Fibroblast of mammary gland (primary cell): ENCODE results near the gene SPHK2.
"Not testable (repeated sequence)": the region's sequence is repeated elsewhere in the genome, so short reads cannot be mapped to it uniquely, and the experiment has no call there.

Experiments
- DNase-seq: peaks from one replicate; pipeline ENCODE4 v3.0.0-alpha.2; 2010; ENCODE audit warnings: low read depth
- H3K4me3 ChIP-seq: 2 replicates; pipeline ENCODE4 v1.5.1; 2011; ENCODE audit warnings: low read depth, mild to moderate bottlenecking, low read length, moderate library complexity; ENCODE audit not compliant: control insufficient read depth
- TF ChIP-seq, protein P1 (sequence below): conservative IDR thresholded peaks from 2 replicates; pipeline ENCODE4 v1.5.1; 2011; ENCODE audit warnings: low read depth, low read length, inconsistent platforms; ENCODE audit not compliant: control insufficient read depth, insufficient read depth

The SPHK2 gene

DNA sequence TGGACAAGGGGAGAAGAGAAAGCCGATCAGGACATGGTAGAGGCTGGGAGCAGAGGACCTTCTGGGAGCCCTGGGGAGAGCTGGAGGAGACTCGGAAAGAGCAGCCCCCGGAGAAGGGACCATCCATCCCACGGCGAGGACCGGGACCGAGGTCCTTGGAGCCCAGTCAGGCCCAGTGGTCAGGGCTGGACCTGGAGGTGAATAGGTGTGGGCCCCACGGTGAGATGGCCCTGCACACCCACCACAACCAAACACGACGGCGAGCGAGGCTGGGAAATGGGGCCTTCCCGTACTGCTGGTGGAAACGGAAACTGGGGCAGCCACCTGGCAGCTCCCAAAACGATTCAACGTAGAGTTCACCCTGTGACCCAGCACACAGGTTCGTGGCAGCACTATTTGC, 57.2 kb downstream of the SPHK2 start:
- TF ChIP-seq, protein P1, sequence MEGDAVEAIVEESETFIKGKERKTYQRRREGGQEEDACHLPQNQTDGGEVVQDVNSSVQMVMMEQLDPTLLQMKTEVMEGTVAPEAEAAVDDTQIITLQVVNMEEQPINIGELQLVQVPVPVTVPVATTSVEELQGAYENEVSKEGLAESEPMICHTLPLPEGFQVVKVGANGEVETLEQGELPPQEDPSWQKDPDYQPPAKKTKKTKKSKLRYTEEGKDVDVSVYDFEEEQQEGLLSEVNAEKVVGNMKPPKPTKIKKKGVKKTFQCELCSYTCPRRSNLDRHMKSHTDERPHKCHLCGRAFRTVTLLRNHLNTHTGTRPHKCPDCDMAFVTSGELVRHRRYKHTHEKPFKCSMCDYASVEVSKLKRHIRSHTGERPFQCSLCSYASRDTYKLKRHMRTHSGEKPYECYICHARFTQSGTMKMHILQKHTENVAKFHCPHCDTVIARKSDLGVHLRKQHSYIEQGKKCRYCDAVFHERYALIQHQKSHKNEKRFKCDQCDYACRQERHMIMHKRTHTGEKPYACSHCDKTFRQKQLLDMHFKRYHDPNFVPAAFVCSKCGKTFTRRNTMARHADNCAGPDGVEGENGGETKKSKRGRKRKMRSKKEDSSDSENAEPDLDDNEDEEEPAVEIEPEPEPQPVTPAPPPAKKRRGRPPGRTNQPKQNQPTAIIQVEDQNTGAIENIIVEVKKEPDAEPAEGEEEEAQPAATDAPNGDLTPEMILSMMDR = no peak
- no peak overlapping the region for H3K4me3 ChIP-seq
- no peak for DNase-seq

DNA sequence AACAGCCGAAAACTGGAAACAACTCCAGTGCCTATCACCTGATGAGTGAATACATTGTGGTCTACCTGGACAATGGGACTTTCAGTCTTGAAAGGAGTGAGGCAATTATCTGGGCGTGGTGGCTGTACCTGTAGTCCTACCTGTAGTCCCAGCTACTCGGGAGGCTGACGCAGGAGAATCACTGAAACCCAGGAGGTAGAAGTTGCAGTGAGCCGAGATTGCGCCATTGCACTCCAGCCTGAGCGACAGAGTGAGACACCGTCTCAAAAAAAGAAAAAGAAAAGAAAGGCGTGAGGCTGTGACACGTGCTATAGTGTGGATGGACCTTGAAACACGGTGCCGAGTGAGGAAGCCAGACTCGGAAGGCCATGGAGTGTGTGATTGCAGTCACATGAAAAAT, 57.6 kb downstream of the SPHK2 start:
- H3K4me3 ChIP-seq = no peak overlapping the region
- TF ChIP-seq, protein P1 = no peak
- DNase-seq = no peak

DNA sequence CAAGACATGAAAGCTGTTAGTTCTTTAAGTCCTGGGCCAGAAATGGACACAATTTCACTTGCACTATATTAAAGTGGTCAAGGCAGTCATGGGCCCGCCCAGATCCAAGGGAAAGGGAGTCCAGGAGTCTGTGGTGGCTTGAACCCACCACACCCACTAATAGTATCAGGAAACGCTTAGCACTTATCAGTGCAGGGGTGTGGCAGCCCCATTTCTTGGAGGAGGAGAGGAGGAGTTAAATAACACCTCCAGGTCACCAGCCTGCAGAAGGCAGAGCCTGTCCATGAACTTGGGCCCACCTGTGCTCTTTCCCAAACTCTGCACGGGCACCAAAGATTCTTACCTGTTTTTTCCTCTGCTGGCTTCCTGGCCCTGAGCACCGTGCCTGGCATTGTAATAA, 58.9 kb downstream of the SPHK2 start:
- DNase-seq = no peak
- TF ChIP-seq, protein P1 = no peak
- H3K4me3 ChIP-seq = no peak overlapping the region

DNA sequence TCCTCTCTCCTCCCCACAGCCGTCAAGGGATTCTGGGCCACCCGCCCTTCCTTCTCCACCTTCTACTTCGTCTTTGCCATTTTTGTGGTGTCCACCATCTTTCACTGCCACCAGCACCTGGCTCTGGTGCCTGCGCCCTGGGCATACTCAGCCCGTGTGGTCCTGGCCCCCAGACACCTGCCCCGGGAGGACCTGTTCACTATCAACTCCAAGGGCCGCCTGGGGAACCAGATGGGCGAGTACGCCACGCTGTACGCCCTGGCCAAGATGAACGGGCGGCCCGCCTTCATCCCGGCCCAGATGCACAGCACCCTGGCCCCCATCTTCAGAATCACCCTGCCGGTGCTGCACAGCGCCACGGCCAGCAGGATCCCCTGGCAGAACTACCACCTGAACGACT, 60.7 kb downstream of the SPHK2 start:
- H3K4me3 ChIP-seq, DNase-seq: not testable (repeated sequence)
